Measurements from ENCODE around the gene PPFIBP2.

The PPFIBP2 gene

GRCh38 chr11:7558046-7558445, 44.2 kb downstream of the PPFIBP2 start:
- ChIA-PET CTCF (interaction anchor here (1.3 to 4.8 kb wide), 2 partner anchors 9 to 19 kb away, joined by 3 to 37 read pairs; no protein-coding TSS in a partner anchor), POLR2A (no interaction called here)
- no peak for DNase-seq (ENCODE audit: extremely low spot score)
- TF ChIP-seq, protein P1, sequence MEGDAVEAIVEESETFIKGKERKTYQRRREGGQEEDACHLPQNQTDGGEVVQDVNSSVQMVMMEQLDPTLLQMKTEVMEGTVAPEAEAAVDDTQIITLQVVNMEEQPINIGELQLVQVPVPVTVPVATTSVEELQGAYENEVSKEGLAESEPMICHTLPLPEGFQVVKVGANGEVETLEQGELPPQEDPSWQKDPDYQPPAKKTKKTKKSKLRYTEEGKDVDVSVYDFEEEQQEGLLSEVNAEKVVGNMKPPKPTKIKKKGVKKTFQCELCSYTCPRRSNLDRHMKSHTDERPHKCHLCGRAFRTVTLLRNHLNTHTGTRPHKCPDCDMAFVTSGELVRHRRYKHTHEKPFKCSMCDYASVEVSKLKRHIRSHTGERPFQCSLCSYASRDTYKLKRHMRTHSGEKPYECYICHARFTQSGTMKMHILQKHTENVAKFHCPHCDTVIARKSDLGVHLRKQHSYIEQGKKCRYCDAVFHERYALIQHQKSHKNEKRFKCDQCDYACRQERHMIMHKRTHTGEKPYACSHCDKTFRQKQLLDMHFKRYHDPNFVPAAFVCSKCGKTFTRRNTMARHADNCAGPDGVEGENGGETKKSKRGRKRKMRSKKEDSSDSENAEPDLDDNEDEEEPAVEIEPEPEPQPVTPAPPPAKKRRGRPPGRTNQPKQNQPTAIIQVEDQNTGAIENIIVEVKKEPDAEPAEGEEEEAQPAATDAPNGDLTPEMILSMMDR (IDR thresholded peaks at IDR 0.05; ENCODE audit: control extremely low read depth, extremely low read depth, low read depth, missing control alignments), result no peak

- ChIA-PET CTCF (interaction anchor here (0.9 to 4.8 kb wide), 13 partner anchors 9 to 128 kb away, joined by 3 to 37 read pairs (median 4); no protein-coding TSS in a partner anchor), POLR2A (no interaction called here)
- TF ChIP-seq, protein P1 (IDR thresholded peaks at IDR 0.05; ENCODE audit: control extremely low read depth, extremely low read depth, low read depth, missing control alignments), result no peak
Observed at GRCh38 chr11:7559398-7560283, 45.8 kb downstream of the PPFIBP2 start.

GRCh38 chr11:7561562-7561961, 47.8 kb downstream of the PPFIBP2 start:
- ChIA-PET CTCF (interaction anchor here (1.2 to 4.8 kb wide), 8 partner anchors 8 to 133 kb away, joined by 3 to 37 read pairs (median 6); no protein-coding TSS in a partner anchor), POLR2A (no interaction called here)
- TF ChIP-seq, protein P1 (IDR thresholded peaks at IDR 0.05; ENCODE audit: control extremely low read depth, extremely low read depth, low read depth, missing control alignments), result no peak
- no peak for DNase-seq (ENCODE audit: extremely low spot score)

More at GRCh38 chr11:7559398-7560283, 45.8 kb downstream of the PPFIBP2 start:
- no peak for DNase-seq (ENCODE audit: extremely low spot score)

GRCh38 chr11:7563281-7563680, 49.5 kb downstream of the PPFIBP2 start:
- CTCF ChIA-PET, result interaction anchor here (0.7 to 1.1 kb wide), 2 partner anchors 8 to 13 kb away, joined by 3 to 5 read pairs; no protein-coding TSS in a partner anchor
- TF ChIP-seq, protein P1 (IDR thresholded peaks at IDR 0.05; ENCODE audit: control extremely low read depth, extremely low read depth, low read depth, missing control alignments), result no peak
- POLR2A ChIA-PET, result no interaction called here
- DNase-seq (ENCODE audit: extremely low spot score), result no peak

DNA sequence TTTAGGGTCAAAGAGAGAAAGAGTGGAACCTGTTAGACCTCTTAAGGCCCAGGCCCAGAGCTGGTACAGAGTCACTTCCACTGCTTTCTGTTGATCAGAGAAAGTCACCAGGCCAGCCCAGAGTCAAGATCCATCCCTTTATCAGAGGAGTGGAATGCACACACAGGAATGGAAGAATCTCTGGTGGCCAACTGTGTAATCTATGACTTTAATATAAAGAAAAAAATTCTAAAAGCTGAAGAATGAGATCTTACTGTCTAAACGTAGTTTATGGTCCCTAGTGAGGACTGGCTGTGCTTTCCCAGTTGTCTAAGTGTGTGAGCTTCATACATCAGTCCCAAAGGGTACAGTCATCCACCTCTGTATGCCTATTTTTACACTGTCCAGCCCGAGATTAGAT, 51.0 kb downstream of the PPFIBP2 start:
- TF ChIP-seq, protein P1 (IDR thresholded peaks at IDR 0.05; ENCODE audit: control extremely low read depth, extremely low read depth, low read depth, missing control alignments), result no peak
- POLR2A ChIA-PET, result no interaction called here
- CTCF ChIA-PET, result interaction anchor here (1.0 to 2.1 kb wide), 5 partner anchors 9 to 105 kb away, joined by 3 to 6 read pairs (median 4); no protein-coding TSS in a partner anchor
- no peak for DNase-seq (ENCODE audit: extremely low spot score)

DNA sequence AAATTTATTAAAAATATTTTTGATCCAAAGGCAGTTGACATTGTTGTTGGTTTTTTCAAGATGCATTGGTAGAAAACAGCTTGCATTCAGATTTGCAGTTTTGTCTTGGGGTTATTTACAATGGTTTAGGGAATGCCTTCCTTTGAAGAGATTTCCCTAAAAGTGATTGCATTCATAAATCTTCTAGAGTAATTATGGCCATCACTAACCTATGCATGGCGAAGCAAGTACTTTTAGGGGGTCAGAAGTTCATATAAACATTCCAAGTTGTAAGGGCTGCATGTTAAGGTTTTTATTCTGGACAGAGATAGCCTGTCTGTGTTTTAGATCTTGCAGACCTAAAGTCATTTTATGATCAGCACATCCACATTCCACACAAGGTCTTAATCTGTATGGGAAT, 53.5 kb downstream of the PPFIBP2 start:
- TF ChIP-seq, protein P1 (IDR thresholded peaks at IDR 0.05; ENCODE audit: control extremely low read depth, extremely low read depth, low read depth, missing control alignments), result no peak
- ChIA-PET CTCF (no interaction called here), POLR2A (no interaction called here)
- no peak for DNase-seq (ENCODE audit: extremely low spot score)
